ENCODE results near the gene IRX5.

The IRX5 gene

DNA sequence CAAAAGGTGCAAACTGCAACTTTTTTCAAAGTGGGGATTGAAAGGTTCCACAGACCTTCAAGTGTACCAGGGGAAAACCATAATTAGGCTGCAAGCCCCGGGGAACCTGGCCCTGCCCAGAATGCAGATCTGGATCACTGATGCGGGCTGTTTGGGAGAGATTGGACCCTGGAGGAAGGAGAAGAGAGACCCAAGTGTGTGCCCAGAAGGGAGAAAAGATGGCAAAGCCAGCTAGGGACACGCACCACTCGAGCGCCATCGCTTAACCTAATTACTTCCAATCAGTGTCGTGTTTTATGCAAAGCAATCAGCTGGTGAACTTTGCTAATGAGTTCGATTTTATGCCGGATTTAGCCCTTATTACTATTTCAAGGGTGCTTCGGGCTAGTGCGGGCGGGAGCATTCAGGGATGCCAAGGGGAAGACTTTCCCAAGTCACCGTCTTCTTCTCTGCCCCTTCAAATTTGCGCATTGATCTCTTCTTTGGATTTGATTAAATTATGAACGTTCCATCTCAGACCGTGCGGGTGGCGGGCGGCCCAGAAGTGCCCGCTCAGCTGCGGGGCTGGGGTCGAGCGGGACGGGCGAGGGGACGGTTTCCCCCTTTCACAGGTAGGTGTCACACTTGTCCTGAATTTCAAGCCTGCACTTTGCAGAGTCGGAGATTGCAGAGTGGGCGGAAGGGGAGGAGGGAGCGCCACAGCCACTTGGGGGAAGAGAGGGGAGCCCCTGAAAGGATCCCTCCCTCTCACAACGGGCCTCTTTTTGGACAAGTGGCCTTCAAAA is 4.0 kb downstream of the IRX5 start:
- TF ChIP-seq, protein P1, sequence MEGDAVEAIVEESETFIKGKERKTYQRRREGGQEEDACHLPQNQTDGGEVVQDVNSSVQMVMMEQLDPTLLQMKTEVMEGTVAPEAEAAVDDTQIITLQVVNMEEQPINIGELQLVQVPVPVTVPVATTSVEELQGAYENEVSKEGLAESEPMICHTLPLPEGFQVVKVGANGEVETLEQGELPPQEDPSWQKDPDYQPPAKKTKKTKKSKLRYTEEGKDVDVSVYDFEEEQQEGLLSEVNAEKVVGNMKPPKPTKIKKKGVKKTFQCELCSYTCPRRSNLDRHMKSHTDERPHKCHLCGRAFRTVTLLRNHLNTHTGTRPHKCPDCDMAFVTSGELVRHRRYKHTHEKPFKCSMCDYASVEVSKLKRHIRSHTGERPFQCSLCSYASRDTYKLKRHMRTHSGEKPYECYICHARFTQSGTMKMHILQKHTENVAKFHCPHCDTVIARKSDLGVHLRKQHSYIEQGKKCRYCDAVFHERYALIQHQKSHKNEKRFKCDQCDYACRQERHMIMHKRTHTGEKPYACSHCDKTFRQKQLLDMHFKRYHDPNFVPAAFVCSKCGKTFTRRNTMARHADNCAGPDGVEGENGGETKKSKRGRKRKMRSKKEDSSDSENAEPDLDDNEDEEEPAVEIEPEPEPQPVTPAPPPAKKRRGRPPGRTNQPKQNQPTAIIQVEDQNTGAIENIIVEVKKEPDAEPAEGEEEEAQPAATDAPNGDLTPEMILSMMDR (IDR thresholded peaks at IDR 0.05; ENCODE audit: insufficient read depth, low read depth, low read length, missing control alignments), result no peak
- DNase-seq (ENCODE audit: low read depth), result no peak
- H3K4me3 ChIP-seq (ENCODE audit: low read depth, low read length), result no peak overlapping the region

DNA sequence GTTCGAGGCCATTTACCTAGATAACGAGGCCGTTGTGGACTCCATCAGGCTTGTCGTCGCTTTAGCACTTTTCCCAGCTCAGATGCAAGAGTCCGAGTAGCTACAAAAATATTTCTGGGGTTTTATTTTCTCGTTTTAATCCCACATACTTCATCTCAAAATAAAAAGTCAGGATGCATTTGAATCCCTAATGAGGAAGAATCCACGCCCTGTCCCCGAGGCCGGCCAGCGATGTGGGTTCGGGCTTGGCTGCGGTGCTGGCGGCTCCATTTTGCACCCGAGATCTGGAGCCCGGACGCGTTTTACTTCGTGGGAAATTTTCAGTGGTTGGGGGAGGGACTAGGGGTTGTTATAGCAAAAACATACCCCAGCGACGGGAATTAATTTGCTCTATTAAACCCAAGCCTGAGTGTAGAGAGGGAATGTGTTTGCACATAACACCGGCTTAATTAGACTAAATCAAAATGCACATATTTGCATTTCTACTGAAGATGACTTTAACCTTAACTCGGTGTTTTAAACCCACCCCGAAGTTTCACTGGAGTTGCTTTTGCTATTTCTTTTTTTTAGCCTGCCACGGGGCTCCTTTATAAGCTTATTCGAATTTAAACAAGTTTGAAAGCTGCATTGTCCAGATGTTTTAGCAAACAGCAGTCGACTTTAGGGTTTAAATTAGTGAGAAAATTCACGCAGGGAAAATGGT is 4.8 kb downstream of the IRX5 start:
- H3K4me3 ChIP-seq (ENCODE audit: low read depth, low read length), result no peak overlapping the region
- TF ChIP-seq, protein P1 (IDR thresholded peaks at IDR 0.05; ENCODE audit: insufficient read depth, low read depth, low read length, missing control alignments), result no peak
- DNase-seq (ENCODE audit: low read depth), result no peak

DNA sequence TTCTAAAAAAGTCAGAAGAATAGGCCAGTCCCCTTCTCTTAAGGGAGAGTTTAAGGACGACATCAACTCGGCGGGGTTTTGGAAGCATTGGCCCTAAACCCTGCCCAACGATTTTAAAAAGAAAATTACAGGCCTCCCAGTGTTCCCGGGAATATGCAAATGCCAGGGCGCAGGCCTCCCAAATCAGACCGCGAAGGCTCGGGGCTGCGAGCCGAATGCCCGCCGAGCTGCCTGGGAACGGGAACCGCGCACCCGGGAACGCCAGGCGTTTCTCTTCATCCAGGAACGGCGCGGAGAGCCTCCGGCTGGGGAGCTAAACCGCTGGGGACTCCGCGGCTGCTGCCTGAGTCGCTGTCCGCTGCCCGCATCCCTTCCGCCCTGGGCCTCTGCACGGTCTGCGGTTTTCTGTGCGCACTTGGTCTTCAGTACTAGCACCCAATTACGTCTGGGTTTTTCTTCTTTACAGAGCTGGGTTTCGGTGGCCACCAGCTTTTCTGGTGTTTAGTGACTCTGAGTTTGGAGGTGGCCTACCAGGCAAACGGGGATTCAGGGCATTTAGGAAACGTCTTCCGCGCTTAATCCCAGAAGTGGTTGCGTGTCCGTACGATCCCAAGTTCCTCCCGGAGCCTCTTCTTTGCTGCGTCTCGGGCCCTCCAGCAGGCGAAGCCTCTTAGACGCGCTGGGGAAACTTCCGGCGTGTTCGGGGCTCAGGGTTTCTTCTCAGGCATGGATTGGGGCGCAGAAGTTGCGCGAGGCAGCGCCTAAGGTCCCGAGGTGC is 5.7 kb downstream of the IRX5 start:
- TF ChIP-seq, protein P1 (IDR thresholded peaks at IDR 0.05; ENCODE audit: insufficient read depth, low read depth, low read length, missing control alignments), result no peak
- DNase-seq (ENCODE audit: low read depth), result no peak
- H3K4me3 ChIP-seq (ENCODE audit: low read depth, low read length), result no peak overlapping the region

DNA sequence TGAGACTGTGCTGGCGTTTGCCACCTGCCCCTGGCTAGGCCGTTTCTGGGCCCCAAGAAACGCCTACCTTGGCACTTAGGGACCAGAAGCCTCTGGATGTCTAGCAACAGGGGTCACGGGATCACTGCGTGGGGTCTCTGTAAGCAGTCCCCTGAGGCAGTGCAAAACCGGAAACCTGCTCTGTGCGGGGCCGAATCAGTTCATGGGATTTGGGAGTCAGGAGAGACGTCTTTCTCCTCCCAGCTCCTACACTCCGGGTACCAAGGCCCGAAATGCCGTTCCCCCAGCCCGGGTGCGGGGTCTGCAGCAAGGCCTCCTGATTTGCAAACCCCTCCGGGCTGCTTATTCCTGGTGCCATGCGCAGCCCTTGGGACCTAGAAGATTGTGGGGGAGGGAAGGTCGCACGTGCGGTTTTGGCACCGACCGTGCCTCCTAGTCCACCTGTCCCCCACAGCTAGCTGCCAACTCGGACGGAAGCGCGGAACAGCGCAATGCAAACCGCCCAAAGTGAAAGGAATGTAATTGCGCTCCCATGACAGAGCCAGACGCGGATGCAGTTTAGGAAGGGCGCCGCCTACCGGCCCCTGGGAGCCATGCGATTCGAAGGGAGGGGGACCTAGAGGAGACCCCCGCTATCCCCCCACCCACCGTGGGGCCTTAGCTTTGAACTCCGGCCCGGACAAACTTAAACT is 6.5 kb downstream of the IRX5 start:
- no peak for DNase-seq (ENCODE audit: low read depth)
- no peak overlapping the region for H3K4me3 ChIP-seq (ENCODE audit: low read depth, low read length)
- TF ChIP-seq, protein P1 (IDR thresholded peaks at IDR 0.05; ENCODE audit: insufficient read depth, low read depth, low read length, missing control alignments), result no peak

DNA sequence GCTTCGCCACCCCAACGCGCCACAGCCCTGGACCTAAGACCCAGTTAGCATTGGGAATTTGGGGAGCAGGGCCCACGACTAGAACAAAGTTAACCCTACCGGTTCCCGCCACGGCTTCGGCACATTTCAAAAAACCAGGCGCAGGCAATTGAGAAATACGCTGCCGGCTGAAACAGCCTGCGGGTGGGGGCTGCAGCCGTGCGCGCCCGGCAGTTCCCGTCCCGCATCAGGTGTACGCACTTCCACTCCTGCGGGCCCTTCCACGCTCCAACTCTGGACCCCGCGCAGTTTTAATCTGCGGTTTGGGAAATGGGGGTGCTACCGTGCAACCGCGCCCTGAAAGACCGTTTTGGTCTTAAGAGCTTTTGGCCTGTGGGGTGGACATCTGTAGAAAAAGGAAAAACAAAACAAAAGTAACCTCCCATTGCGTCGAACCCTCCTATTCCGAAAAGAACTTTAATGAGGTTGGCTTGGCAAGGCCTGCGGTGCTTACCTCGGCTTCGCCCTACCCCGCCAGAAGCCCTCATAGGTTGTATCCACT is 7.1 kb downstream of the IRX5 start:
- TF ChIP-seq, protein P1 (IDR thresholded peaks at IDR 0.05; ENCODE audit: insufficient read depth, low read depth, low read length, missing control alignments), result no peak
- H3K4me3 ChIP-seq (ENCODE audit: low read depth, low read length), result no peak overlapping the region
- no peak for DNase-seq (ENCODE audit: low read depth)

Data from GM12865 (cell line).